DMS 273 (cell line): ENCODE data around the gene METTL5.

Experiments
- DNase-seq: peaks from one replicate; lab custom pipeline; 2025; ENCODE audit not compliant: unreplicated experiment; lab: John Stamatoyannopoulos, UW

METTL5 gene

DNA sequence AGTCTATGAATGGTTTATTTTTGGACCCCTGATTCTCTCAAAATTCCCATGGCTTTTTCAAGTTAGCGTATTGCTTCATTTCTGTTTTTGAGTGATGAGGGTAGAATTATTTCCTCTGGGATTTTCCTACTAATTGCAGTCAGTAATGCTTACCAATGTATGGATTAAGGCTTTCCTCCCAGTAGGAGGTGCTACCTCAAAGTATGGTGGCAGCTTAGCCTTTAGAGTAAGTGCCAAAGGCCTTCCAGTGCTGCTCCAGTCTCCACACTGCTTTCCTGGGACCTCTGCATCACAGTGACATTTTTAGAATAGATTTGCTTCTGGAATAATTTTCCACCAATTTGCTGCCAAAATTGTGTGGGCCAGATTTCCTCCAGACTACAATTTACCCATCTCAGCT, 42.2 kb downstream of the METTL5 start:
- DNase-seq = no peak

GRCh38 chr2:169781249-169782013, 43.3 kb downstream of the METTL5 start:
- no peak for DNase-seq

- no peak for DNase-seq
Measured at GRCh38 chr2:169778446-169778845, 46.3 kb downstream of the METTL5 start.

DNA sequence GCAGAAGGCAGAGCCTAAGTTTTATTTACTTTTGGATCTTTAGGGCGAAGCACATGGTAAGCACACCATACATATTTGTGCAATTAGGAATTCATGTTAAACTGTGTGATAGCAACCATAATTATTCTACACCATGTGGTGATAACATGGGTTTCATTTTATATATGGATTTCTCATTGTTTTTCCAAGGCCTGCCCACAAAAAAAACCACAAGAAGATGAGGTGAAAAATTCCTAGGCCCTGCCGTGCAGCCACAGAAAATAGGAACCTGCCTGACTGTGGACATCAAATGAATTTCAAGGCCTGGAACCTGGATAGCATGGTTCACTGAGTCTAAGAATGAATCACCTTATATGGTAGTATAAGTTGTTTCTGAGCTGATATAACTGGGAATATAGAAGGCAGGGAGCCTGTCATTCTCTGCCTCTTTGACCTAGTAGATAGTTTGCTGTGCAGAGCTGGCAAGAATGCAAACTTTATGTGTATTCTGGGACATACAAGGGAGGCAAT, 48.4 kb downstream of the METTL5 start:
- peak; percentile 14 for DNase-seq

DNA sequence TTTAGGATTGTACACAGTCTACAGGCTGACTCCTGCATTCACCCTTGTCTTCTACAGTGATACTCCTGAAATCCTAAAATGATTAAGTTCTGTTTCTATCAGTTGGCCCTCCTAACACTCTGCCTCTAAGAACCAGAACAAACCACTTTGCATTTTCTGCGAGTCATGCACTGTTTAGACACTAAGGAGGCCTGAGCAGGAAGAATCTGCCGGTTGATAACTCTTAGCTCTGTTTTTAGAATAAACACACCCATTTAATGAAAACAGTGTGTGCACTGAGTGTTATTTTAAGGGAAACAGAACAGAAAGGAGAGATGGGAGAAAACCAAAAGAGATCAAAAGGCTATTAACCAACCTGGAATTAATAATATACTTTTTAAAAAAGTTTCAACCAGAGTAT, 48.9 kb downstream of the METTL5 start:
- DNase-seq = peak; percentile 14

- DNase-seq = no peak
Measured at GRCh38 chr2:169775354-169775753, 49.4 kb downstream of the METTL5 start.

GRCh38 chr2:169772651-169773050, 52.1 kb downstream of the METTL5 start:
- DNase-seq = no peak

GRCh38 chr2:169771612-169772011, 53.1 kb downstream of the METTL5 start:
- no peak for DNase-seq

DNA sequence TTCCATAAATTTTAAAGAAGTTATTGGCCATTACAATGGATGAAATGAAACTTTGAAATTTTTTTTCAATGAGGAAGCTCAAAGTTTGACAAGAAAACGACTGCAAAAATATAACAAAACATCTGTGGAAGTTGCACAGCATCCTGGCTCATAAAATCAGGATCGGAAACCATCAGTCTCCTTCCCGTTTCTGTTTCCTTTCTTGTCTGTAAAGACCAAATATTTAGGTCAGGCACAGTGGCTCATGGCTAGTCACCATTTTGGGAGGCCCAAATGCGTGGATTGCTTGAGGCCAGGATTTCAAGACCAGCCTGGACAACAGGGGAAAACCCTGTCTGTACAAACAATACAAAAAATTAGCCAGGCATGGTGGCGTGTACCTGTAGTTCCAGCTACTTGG, 53.7 kb downstream of the METTL5 start:
- DNase-seq = no peak

DNA sequence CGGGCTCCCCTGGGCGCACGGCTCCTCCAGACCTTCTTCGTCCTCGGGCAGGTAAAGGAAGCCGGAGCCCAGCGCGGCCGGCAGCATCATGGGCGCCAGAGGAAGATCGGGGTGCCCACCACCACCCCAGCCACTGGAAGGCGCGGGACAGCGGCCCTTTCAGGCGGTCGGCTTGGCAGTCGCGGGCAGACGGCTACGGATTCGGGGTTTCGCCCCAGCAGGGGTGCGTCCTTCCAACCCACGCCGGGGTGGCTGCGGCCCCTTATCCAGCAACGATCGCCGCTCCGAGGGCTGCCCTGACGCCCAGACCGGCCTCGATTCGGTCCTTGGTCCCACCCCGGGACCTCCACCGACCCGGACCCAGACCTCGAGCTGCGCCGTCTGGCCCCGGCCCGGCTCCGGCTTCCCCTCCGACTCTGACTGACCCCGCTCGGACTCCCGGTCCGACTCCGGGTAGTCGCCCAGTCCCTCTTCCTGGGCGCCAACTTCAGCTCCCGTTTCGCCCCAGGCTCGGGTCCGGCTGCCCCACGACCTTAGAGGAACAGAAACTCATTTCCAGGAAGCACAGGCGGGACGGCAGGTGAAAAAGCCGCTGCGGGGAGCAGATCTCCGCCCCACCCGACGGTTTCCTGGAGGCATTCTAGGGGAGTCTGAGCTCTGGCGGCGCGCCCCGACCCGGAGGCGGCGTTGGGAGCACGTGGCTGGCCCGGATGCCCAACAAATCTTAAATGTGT, 56.3 kb downstream of the METTL5 start:
- no peak for DNase-seq

DNA sequence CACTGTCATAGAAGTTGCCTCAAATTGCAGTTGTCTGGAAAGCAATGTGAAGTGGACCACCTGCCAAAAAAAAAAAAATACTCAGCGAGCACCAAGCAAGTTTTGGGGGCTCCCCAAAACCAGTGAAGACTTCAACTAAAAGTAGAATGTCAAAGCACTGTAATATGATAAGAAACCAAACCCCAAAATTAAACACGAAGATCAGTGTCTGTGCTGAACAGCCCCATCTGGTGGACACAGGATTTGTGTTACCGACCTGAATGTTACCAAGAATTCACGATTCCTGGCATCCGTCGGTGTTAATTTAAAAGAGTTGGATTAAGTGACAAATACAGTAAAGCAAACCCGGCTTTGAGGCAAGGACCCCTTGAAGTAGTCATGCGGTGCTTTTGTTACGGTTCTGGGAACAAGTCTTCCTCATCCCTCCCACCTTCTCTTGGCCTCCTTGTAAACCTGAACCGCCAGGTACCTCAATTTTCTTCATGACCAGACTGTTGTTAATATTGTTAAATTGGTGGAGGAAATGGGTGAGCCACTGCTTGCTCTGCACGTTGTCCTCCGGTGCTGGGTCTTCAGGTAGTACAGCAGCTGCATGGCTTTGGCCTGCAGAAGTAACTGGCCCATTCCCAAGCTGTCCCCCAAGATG, 57.3 kb downstream of the METTL5 start:
- DNase-seq = peak; percentile 80

GRCh38 chr2:169765523-169765922, 59.2 kb downstream of the METTL5 start:
- peak; percentile 41 for DNase-seq

DNA sequence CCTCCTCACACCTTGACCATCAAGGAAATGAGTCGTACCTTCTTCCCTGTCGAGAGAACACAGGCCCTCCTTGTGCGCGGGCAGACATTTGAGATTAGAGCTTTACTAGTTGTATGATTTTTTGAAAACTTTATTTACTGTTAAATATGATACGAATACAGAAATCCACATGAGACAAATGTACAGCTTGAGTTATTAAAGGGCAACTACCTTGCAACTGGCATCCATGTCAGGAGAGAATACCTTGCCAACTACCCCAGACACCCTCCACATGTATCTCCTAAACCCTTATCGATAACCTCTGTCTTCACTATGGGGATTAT, 62.8 kb downstream of the METTL5 start:
- no peak for DNase-seq
